Measurements from ENCODE around the gene CRTAP.
"Not testable (repeated sequence)": the region's sequence is repeated elsewhere in the genome, so short reads cannot be mapped to it uniquely, and the experiment has no call there.

CRTAP gene

GRCh38 chr3:33113772-33114621 lies at the start of gene CRTAP:
CRTAP (plus strand) TSS chr3:33114014; CDS start chr3:33114078, 64 bp downstream.
- DNase-seq, result peak; percentile 89

- DNase-seq, result no peak
Observed at GRCh38 chr3:33064929-33065328, 48.9 kb upstream of the CRTAP start.

DNA sequence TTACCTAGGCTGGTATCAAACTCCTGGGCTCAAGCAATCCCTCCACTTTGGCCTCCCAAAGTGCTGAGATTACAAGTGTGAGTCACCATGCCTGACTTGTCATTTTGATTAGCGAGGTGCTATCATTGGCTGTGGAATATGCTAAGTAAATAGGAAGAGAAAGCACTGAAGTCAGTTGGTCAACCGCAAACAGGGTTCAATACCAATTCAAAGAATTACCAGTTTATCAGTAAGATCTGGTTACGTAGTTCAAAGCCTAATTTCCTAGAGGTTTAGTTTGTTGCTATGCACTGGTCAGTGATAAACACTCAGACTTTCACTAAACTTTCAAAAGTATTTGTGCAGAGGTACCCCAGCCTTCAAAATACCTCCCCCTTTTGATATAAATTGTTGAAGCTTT lies 46.3 kb upstream of the CRTAP start:
- no peak for DNase-seq

DNA sequence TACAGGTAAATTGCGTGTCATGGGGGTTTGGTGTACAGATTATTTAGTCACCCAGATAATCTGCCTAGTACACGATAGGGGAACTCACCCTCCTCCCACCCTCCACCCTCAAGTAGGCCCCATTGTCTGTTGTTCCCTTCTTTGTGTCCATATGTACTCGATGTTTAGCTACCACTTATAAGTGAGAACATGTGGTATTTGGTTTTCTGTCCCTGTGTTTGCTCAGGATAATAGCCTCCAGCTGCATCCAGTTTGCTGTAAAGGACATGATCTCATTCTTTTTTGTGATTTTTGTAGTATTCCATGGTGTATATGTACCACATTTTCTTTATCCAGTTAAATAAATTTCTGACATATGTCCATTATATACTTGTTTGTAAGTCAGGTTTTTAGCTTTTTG lies 44.0 kb upstream of the CRTAP start:
- DNase-seq, result not testable (repeated sequence)

DNA sequence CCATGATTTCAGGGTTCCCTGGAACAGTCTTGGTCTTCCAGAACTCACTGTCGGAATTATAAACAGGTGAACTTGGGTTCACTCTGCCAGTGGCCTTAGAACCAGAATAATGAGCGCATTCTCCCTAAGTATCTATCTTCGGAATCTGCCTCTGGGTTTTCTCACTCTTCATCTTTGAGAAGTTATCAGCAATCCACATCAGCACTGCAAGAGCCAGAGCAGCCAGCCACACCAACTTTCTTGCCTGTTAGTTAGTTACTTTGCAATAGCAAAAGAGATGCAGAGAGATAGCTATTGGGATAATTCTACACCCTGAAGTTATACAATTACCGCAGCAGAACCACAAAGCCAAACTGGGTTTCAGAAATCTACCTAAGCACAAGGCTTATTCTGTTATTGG lies 42.6 kb upstream of the CRTAP start:
- DNase-seq, result no peak

DNA sequence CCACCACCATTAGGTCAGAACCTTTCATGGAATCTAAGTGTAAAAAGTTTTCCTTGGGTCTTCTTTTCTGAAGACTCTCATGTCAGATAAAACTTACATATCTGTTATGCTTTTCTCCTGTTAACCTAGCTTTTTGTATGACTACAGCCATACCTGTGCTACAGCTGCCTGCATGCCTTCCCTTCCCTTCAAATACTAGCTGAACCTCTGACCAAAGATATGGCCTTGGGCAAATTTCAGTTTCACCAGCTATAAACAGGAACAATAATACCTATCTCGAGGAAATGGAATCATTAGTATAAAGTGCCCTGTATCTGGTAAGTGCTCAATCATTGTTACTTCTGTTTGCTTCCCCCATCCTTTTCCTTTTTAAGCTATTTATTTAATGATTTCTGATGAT lies 41.9 kb upstream of the CRTAP start:
- DNase-seq, result no peak

DNA sequence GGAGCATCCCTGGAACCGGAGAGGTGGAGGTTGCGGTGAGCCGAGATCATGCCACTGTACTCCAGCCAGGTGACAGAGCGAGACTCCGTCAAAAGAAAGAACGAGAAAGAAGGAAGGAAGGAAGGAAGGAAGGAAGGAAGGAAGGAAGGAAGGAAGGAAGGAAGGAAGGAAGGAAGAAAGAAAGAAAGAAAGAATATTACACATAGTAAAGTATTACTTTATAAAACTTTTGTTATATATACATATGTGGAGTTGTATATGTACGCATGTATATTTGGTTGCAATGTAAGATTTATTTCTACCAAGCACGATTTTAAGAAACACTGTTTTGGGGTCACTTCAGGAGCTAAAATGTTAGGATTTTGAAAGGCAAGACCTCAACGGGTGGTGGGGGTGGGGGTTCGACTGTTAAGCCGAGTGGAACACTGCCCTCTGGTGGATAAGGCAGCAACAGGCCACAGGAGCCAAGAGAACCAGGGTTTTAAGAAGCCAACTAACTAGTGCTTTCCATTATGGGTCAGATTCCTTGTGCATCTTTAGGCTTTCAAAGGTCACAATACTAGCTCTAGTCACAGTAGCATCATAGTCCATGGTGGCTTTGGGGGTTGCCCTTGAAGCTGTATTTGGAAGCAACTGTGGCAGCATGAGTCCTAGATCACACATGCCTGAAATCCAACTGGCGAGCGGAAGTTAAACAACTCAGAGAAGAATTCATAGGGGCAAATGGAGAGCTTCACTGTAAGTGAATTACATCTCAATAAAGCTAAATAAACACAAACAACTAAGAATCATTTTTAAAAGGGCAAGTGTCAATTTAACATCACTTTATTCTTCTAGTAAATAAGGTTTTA lies 39.4 kb upstream of the CRTAP start:
- peak; percentile 80 for DNase-seq

GRCh38 chr3:33075995-33076394 lies 37.8 kb upstream of the CRTAP start:
- no peak for DNase-seq

DNA sequence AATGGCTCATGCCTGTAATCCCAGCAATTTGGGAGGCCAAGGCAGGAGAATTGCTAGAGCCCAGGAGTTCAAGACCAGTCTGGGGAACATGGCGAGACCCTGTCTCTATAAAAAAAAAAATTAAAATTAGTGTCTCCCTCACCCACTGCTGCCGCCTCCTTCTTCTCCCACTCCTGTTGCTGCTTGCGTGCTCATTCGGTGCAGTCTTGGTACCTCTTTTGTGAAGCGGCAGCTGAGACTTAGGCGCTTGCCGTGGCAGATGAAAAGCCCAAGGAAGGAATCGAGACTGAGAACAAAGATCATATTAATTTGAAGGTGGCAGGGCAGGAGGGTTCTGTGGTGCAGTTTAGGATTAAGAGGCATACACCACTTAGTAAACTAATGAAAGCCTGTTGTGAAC lies 36.9 kb upstream of the CRTAP start:
- no peak for DNase-seq

DNA sequence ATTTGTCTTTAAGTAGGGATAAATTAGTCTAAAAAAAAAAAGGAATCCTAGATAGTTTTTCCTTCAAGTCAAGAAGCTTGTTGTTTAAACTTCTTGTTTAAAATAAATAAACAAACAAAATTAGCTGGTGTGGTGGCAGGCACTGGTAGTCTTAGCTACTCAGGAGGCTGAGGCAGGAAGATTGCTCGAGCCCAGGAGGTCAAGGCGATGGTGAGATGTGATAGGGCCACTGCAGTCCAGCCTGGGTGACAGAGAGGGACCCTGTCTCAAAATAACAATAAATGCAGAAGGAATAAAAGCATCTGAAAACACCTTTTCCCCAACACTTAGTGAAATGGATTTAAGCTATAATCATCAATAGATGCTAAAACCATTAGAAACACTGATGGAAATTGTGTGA lies 35.8 kb upstream of the CRTAP start:
- no peak for DNase-seq

DNA sequence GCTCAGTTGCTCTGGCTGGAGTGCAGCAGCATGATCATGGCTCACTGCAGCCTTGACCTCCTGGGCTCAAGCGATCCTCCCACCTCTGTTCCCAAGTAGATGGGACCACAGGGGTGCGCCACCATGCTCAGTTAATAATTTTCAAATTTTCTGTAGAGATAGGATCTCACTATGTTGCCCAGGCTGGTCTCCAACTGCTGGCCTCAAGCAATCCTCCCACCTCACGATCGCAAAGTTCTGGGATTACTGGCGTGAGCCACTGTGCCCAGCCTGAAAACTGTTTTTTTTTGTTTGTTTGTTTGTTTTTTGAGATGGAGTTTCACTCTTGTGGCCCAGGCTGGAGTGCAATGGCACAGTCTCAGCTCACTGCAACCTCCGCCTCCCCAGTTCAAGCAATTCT lies 34.0 kb upstream of the CRTAP start:
- not testable (repeated sequence) for DNase-seq

DNA sequence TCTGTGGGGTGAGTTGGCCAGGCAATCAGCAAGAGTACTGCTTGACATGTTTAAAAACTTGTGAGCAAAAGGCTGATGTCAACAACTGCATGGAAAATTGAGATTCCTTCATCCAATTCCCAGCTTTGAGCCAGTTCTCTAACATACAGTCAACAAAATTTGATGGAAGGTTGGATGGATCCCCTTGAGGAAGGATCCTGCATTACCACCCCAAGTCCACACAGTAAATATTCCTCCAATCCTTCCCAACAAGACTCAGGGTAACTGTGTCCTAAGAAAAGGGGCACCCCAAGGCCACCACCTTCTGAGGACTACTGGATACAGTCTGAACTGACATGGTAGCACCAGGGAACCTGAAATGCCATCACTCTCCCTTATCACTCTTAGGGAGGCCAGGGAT lies 32.0 kb upstream of the CRTAP start:
- no peak for DNase-seq

GRCh38 chr3:33083958-33084357 lies 29.9 kb upstream of the CRTAP start:
- peak; percentile 49 for DNase-seq

GRCh38 chr3:33088691-33089090 lies 25.1 kb upstream of the CRTAP start:
- no peak for DNase-seq

DNA sequence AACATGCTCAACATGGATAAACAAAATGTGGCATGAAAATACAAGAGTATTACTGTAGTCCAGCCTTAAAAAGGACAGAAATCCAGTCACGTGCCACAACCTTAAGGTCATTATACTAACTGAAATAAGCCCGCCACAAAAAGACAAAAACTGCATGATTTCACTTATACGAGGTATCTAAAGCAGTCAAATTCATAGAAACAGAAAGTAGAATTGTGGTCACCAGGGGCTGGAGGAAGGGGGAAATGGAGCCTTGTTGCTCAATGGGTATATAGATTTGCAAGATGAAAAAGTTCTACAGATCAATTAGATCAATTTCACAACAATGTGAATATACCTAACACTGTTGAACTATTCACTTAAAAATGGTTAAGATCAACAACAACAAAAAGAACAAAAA lies 24.3 kb upstream of the CRTAP start:
- DNase-seq, result no peak

- no peak for DNase-seq
Observed at GRCh38 chr3:33091746-33092145, 22.1 kb upstream of the CRTAP start.

DNA sequence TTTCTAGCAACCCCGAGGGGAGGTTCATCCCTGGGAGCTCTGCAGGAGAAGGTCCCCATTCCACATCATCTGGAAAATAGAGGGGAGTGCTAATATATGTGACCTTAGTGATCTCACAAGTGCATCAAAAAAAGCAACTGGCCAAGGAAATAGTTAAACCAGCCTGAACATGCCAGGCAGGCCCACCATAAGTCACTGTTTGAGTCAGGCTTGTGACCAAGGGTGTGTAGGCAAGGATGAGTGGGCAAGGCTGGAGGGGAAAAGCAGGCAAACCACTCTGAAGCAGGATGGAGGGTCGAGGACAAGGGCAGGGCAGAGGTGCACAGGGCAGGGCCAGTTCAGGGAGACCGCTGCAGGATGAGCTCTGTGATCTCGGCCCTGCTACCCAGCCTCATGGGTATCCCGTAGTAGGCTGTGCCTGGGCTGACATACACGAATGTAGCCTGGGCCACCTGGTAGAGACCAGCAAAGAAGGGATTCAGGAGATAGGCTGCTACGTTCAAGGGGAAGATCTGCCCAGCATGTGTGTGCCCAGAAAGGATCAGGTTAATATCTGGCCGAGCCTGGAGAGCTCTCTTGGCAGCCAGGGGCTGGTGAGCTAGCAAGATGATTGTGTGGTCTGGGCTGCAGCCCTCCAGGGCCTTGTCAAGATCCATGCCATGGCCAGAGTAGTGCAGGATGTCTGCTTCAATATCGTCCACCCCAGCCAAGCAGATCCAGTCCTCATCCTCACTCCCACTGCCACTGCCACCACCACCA lies 21.1 kb upstream of the CRTAP start:
- no peak for DNase-seq

DNA sequence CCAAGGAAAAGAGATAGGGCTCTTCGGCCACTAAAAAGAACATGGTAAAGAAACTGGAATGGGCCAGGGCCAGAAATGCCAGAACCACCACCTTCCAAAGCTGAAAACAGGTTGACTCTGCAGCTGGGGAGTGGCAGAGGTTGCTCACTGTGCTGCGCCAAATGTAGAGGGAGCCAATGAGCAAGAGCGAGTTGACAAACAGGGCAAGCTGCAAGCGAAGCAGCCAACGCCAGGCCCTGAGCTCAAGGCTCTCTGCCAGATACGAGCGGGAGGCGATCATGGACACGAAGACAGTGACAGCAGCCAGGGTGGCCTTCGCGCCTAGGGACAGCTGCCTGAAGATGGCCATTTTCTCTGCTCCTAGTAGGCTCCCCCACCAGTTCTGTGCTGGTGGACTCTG lies 20.0 kb upstream of the CRTAP start:
- DNase-seq, result no peak

DNA sequence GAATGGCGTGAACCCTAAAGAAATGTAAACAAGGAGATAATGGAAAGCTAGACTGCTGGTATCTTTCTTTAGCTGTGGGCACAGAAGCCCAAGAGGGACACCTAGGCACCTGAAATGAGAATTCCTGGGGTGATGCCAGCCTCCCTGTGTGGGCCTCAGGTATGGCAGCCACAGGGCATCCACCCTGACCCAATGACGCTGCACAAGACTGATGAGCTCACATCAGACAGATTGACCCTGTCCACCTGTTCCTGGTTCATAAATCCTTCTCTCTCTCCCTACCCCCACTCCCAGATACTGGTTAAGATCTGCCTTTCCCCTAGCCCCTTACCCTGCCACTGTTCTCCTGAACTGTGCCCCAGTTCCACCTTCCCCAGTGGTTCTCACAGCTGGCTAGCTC lies 18.4 kb upstream of the CRTAP start:
- peak; percentile 20 for DNase-seq

GRCh38 chr3:33096093-33096868 lies 17.5 kb upstream of the CRTAP start:
- peak; percentile 33 for DNase-seq

- DNase-seq, result no peak
Observed at GRCh38 chr3:33099109-33099645, 14.6 kb upstream of the CRTAP start.

- DNase-seq, result no peak
Observed at GRCh38 chr3:33099701-33100100, 14.1 kb upstream of the CRTAP start.

Data from NCI-H82 (cell line).